H1 (cell line): ENCODE measurements around the gene GMCL2. TPM values are rescaled to one million over a fixed set of nuclear protein-coding genes. Genes with fewer than 3 reads are reported as not detected.

ENCODE experiments used
- CTCF ChIA-PET: fragments of 300-600 bp; sonication (Branson Sonifier 250); formaldehyde crosslinking; loops from one replicate; lab custom pipeline; 2021; ENCODE audit not compliant: partially characterized antibody; lab: Charles Lee
- POLR2A ChIA-PET: fragments of 300-600 bp; sonication (Branson Sonifier 250); formaldehyde crosslinking; loops from one replicate; lab custom pipeline; 2021; ENCODE audit warnings: inconsistent platforms; ENCODE audit not compliant: partially characterized antibody; lab: Charles Lee
- DNase-seq, 2 experiments: peaks; one replicate each; pipeline versions ENCODE4 v3.0.0 to v3.0.0-alpha.2; 2010 to 2022; ENCODE audit warnings: low spot score in 2 of 2, low read depth in 1 of 2, mixed read lengths in 1 of 2
- FAIRE-seq: peaks from 2 replicates; lab custom pipeline; 2011; peaks lifted over from hg19 to GRCh38; lab: Jason Lieb, UNC
- H2AFZ ChIP-seq: 2 replicates; pipeline ENCODE4 v1.8.1; 2012; ENCODE audit warnings: low read length, inconsistent platforms
- H2AK5ac ChIP-seq: 2 replicates; pipeline ENCODE4 v1.6.1; 2013; ENCODE audit warnings: low read depth, low read length
- H2BK120ac ChIP-seq: replicated peaks from 2 replicates; pipeline ENCODE3; 2013; ENCODE audit warnings: low read depth, low read length, inconsistent platforms
- H2BK12ac ChIP-seq: 2 replicates; pipeline ENCODE4 v1.6.1; 2013; ENCODE audit warnings: low read depth, low read length
- H2BK15ac ChIP-seq: 2 replicates; pipeline ENCODE4 v1.6.1; 2013; ENCODE audit warnings: low read length
- H2BK20ac ChIP-seq: 2 replicates; pipeline ENCODE4 v1.6.1; 2013; ENCODE audit warnings: low read length
- H2BK5ac ChIP-seq: 2 replicates; pipeline ENCODE4 v1.6.1; 2013; ENCODE audit warnings: low read depth, low read length
- H3K14ac ChIP-seq: 2 replicates; pipeline ENCODE4 v1.6.1; 2013; ENCODE audit warnings: inconsistent platforms; ENCODE audit not compliant: insufficient read length
- H3K18ac ChIP-seq: 2 replicates; pipeline ENCODE4 v1.6.1; 2013; ENCODE audit warnings: low read length; ENCODE audit errors: extremely low read depth
- H3K23ac ChIP-seq: 2 replicates; pipeline ENCODE4 v1.6.1; 2013; ENCODE audit warnings: inconsistent platforms; ENCODE audit not compliant: insufficient read length
- H3K23me2 ChIP-seq: 2 replicates; pipeline ENCODE4 v1.6.1; 2013; ENCODE audit warnings: low read depth, low read length
- H3K27ac ChIP-seq: 2 replicates; pipeline ENCODE4 v1.6.1; 2011; ENCODE audit warnings: low read depth, low read length, inconsistent platforms
- H3K27me3 ChIP-seq, 4 experiments: replicated peaks in 1 of 4; 1 replicate in 1 of 4; 2 replicates in 3 of 4; pipeline versions ENCODE4 v1.6.1 to v1.8.1; 2011 to 2013; ENCODE audit warnings: low read length in 3 of 4, mild to moderate bottlenecking in 3 of 4, inconsistent platforms in 2 of 4, mixed read lengths in 2 of 4, moderate library complexity in 1 of 4; ENCODE audit not compliant: control insufficient read depth in 3 of 4, insufficient read depth in 3 of 4; ENCODE audit errors: extremely low read depth in 1 of 4
- H3K36me3 ChIP-seq, 4 experiments: 2 replicates each; pipeline versions ENCODE4 v1.6.1 to v1.8.1; 2011 to 2013; ENCODE audit warnings: mild to moderate bottlenecking in 4 of 4, low read length in 3 of 4, moderate library complexity in 2 of 4, control low read depth in 1 of 4, inconsistent platforms in 1 of 4; ENCODE audit not compliant: insufficient read depth in 4 of 4, control insufficient read depth in 2 of 4
- H3K4ac ChIP-seq: replicated peaks from 2 replicates; pipeline ENCODE3; 2013; ENCODE audit warnings: low read length, low read depth, mixed read lengths, inconsistent platforms; ENCODE audit not compliant: insufficient read length
- H3K4me1 ChIP-seq, 4 experiments: replicated peaks in 1 of 4; 1 replicate in 1 of 4; 2 replicates in 3 of 4; pipeline versions ENCODE4 v1.6.1 to v1.8.1; 2011 to 2013; ENCODE audit warnings: low read length in 3 of 4, inconsistent platforms in 2 of 4, mixed read lengths in 1 of 4; ENCODE audit not compliant: insufficient read depth in 4 of 4, control insufficient read depth in 3 of 4
- H3K4me2 ChIP-seq, 2 experiments: 2 replicates each; pipeline versions ENCODE4 v1.6.1 to v1.8.1; 2011 to 2013; ENCODE audit warnings: low read depth in 2 of 2, low read length in 2 of 2, control low read depth in 1 of 2, inconsistent platforms in 1 of 2, mild to moderate bottlenecking in 1 of 2; ENCODE audit not compliant: insufficient read depth in 1 of 2
- H3K4me3 ChIP-seq, 4 experiments: fragments of 200-600, 300-600 bp in 1 of 4; sonication (generic), shearing (Covaris generic), sonication (Bioruptor Twin) in 1 of 4; 2 replicates each; pipeline versions ENCODE4 v1.5.1 to v1.8.1; 2011 to 2016; ENCODE audit warnings: low read length in 4 of 4, low read depth in 3 of 4, control low read depth in 2 of 4, inconsistent platforms in 2 of 4, mild to moderate bottlenecking in 2 of 4, mixed read lengths in 1 of 4, moderate library complexity in 1 of 4; ENCODE audit not compliant: insufficient read depth in 2 of 4; ENCODE audit errors: extremely low read depth in 1 of 4
- H3K56ac ChIP-seq: replicated peaks from 2 replicates; pipeline ENCODE3; 2013; ENCODE audit warnings: low read depth, mild to moderate bottlenecking, mixed read lengths, low read length, inconsistent platforms; ENCODE audit not compliant: insufficient read length
- H3K79me1 ChIP-seq: 2 replicates; pipeline ENCODE4 v1.6.1; 2013; ENCODE audit warnings: low read depth, low read length, control low read depth
- H3K79me2 ChIP-seq, 2 experiments: 2 replicates each; pipeline versions ENCODE4 v1.6.1 to v1.8.1; 2012 to 2013; ENCODE audit warnings: low read length in 2 of 2, mild to moderate bottlenecking in 2 of 2, inconsistent platforms in 1 of 2; ENCODE audit not compliant: insufficient read depth in 2 of 2, control insufficient read depth in 1 of 2
- H3K9ac ChIP-seq, 4 experiments: replicated peaks in 1 of 4; 1 replicate in 1 of 4; 2 replicates in 3 of 4; pipeline versions ENCODE4 v1.6.1 to v1.8.1; 2011 to 2013; ENCODE audit warnings: low read depth in 3 of 4, low read length in 3 of 4, control low read depth in 2 of 4, mild to moderate bottlenecking in 2 of 4, moderate library complexity in 2 of 4, inconsistent platforms in 1 of 4; ENCODE audit errors: extremely low read depth in 1 of 4
- H3K9me3 ChIP-seq, 2 experiments: 2 replicates each; pipeline versions ENCODE4 v1.6.1 to v1.8.1; 2012 to 2013; ENCODE audit warnings: mild to moderate bottlenecking in 2 of 2, moderate library complexity in 2 of 2, control low read depth in 1 of 2, inconsistent platforms in 1 of 2, low read depth in 1 of 2, low read length in 1 of 2, mixed read lengths in 1 of 2; ENCODE audit not compliant: insufficient read depth in 2 of 2
- H4K20me1 ChIP-seq, 2 experiments: replicated peaks in 1 of 2; 2 replicates each; pipeline versions ENCODE3 to v1.8.1; 2011 to 2013; ENCODE audit warnings: inconsistent platforms in 2 of 2, low read length in 2 of 2, mild to moderate bottlenecking in 1 of 2; ENCODE audit not compliant: insufficient read depth in 2 of 2, control insufficient read depth in 1 of 2
- H4K5ac ChIP-seq: 2 replicates; pipeline ENCODE4 v1.6.1; 2013; ENCODE audit warnings: low read length, low read depth, mixed read lengths, inconsistent platforms; ENCODE audit not compliant: insufficient read length
- H4K8ac ChIP-seq: 2 replicates; pipeline ENCODE4 v1.8.0; 2013; ENCODE audit warnings: mild to moderate bottlenecking, moderate library complexity, low read length, inconsistent platforms; ENCODE audit not compliant: insufficient read depth; ENCODE audit errors: extremely low read depth
- H4K91ac ChIP-seq: replicated peaks from 2 replicates; pipeline ENCODE3; 2013; ENCODE audit warnings: low read length, mixed read lengths, inconsistent platforms; ENCODE audit not compliant: insufficient read length
- BRCA1 ChIP-seq: IDR thresholded peaks from 2 replicates; pipeline ENCODE4 v1.6.1; 2012; ENCODE audit warnings: low read depth, low read length, improper control_type of control experiment
- CREB1 ChIP-seq: IDR thresholded peaks from 2 replicates; pipeline ENCODE4 v1.6.1; 2012; ENCODE audit warnings: inconsistent platforms
- CTCF ChIP-seq, 3 experiments: IDR thresholded peaks; 1 replicate in 2 of 3; 2 replicates in 1 of 3; pipeline versions ENCODE4 v1.5.1 to v1.6.1; 2011; ENCODE audit warnings: low read length in 3 of 3, mild to moderate bottlenecking in 3 of 3, inconsistent platforms in 2 of 3, low read depth in 1 of 3, moderate library complexity in 1 of 3; ENCODE audit not compliant: insufficient read depth in 1 of 3; ENCODE audit errors: control extremely low read depth in 1 of 3
- WGBS, 2 experiments: shearing (Covaris generic) in 1 of 2; methylation state at CpG; one replicate each; pipeline versions ENCODE4 v1.1.6 to v1.1.7; 2013 to 2015; ENCODE audit warnings: low lambda C conversion rate in 2 of 2, mixed read lengths in 2 of 2, inconsistent platforms in 1 of 2, low coverage in 1 of 2, missing lambda C conversion rate in 1 of 2; ENCODE audit not compliant: insufficient replicate concordance in 2 of 2, insufficient coverage in 1 of 2, insufficient read length in 1 of 2; ENCODE audit errors: extremely low coverage in 1 of 2, missing lambda C conversion rate in 1 of 2; 5-methylcytosine and 5-hydroxymethylcytosine counted together
- polyA plus RNA-seq, 7 experiments: library from polyadenylated mRNA; depleted of rRNA in 3 of 7; stranded (reverse) in 5 of 7; unstranded in 2 of 7; fragments of >200 nt in 5 of 7; fragments of 200-250 nt in 2 of 7; gene quantifications; 1 replicate in 5 of 7; 2 replicates in 1 of 7; 4 replicates in 1 of 7; pipeline versions ENCODE4 v1.2.1 to v1.2.3, GENCODE V29; 2011 to 2013; ENCODE audit warnings: missing spikeins in 2 of 7, mixed read lengths in 2 of 7
- total RNA-seq: library from RNA; stranded (reverse); fragmentation: NEBNext Ultra II Directional; extraction: Animal tissue kit (Norgen Biotek cat#: 25700); gene quantifications from 2 replicates; pipeline ENCODE4 v1.2.1, GENCODE V29; 2021

Gene GMCL2
- total and polyA plus RNA-seq, 2 of the 8 experiments (the other 6 are each of a cell fraction or from before 2014, with no cell fraction given): 0.13 TPM; not detected in 1

GRCh38 chr5:178223196-178223773 lies 36.1 kb upstream of the GMCL2 start:
- no peak overlapping the region for H2AFZ ChIP-seq
- no peak overlapping the region for H3K4ac ChIP-seq
- no peak overlapping the region for H2BK12ac ChIP-seq
- no peak overlapping the region for H3K56ac ChIP-seq
- H3K9me3 ChIP-seq: no peaks in the 10 kb centered on the region
- H2BK20ac ChIP-seq: 0 out of 2 replicates have a peak overlapping the region, but pooled peaks have one; percentile 13
- no peaks in the 10 kb centered on the region for H3K79me2 ChIP-seq
- H4K91ac ChIP-seq: no peak overlapping the region
- no peak overlapping the region for H3K23ac ChIP-seq
- peaks cover 0 to 15% (median 9%) of the 10 kb centered on the region in 4 experiments; a peak in 6 of 7 replicates for H3K4me1 ChIP-seq
- no peak overlapping the region for H2AK5ac ChIP-seq
- no peak overlapping the region for H4K5ac ChIP-seq
- TF ChIP-seq BRCA1 (no peak), CREB1 (0 out of 2 replicates have a peak, but pooled peaks have one; percentile 1), CTCF (IDR thresholded peaks at IDR 0.05; ENCODE audit: control extremely low read depth in 1 of 3, insufficient read depth in 1 of 3, low read depth in 1 of 3, low read length in 3 of 3) (peak in 1 of 3 experiments; percentile 19; a peak in 1 of 4 replicates)
- no peak overlapping the region for H3K14ac ChIP-seq
- no peak overlapping the region for H2BK15ac ChIP-seq
- CTCF ChIA-PET: interaction anchor here (1.0 to 1.8 kb wide), 3 partner anchors 9 to 733 kb away, joined by 3 to 7 read pairs (median 3); partner anchors contain the start of gene PHYKPL
- H3K79me1 ChIP-seq: no peaks in the 10 kb centered on the region; the same call in 1 of the 2 replicates
- peaks cover 0 to 19% of the 10 kb centered on the region in 2 experiments for H4K20me1 ChIP-seq
- peak overlapping the region in 1 of 2 experiments; percentile 12; a peak in 2 of 4 replicates for H3K4me2 ChIP-seq
- H4K8ac ChIP-seq: peak overlapping the region; percentile 15; the same call in 1 of the 2 replicates
- H3K27me3 ChIP-seq: no peaks in the 10 kb centered on the region
- no peak overlapping the region for H3K9ac ChIP-seq
- peak overlapping the region; percentile 66; the same call in 1 of the 2 replicates for H2BK5ac ChIP-seq
- no peak overlapping the region for H3K4me3 ChIP-seq
- peaks cover 2 to 32% (median 10%) of the 10 kb centered on the region in 4 experiments; a peak in 7 of 8 replicates for H3K36me3 ChIP-seq
- DNase-seq: no peak
- POLR2A ChIA-PET: interaction anchor here (0.6 to 21.6 kb wide), 4 partner anchors 10 to 137 kb away, joined by 4 to 507 read pairs (median 14); partner anchors contain the start of genes HNRNPAB and PHYKPL
- no peak for FAIRE-seq
- no peak overlapping the region for H2BK120ac ChIP-seq
- H3K18ac ChIP-seq: 0 out of 2 replicates have a peak overlapping the region, but pooled peaks have one; percentile 51
- no peak overlapping the region for H3K27ac ChIP-seq
- 89% methylated on average over 5 of the region's 5 CpGs; no CpG with 5 or more reads in 1 of the 2 experiments for WGBS, 2 experiments
- H3K23me2 ChIP-seq: no peaks in the 10 kb centered on the region
